HL-60 (cell line): ENCODE measurements around the gene MOB3B.

Experiments
- DNase-seq, 2 experiments: peaks; one replicate each; pipeline ENCODE4 v3.0.0-alpha.2; 2010 to 2020; ENCODE audit warnings: low read depth in 1 of 2, low spot score in 1 of 2
- H3K27ac ChIP-seq: fragments of 250-450 bp; sonication (Bioruptor Pico); replicated peaks from 2 replicates; pipeline ENCODE4 v1.5.1; 2020; ENCODE audit warnings: mild to moderate bottlenecking, moderate library complexity
- H3K27me3 ChIP-seq: fragments of 250-450 bp; sonication (Bioruptor Pico); 2 replicates; pipeline ENCODE4 v1.5.1; 2021; ENCODE audit warnings: mild to moderate bottlenecking, moderate library complexity; ENCODE audit not compliant: insufficient read depth, poor library complexity, severe bottlenecking
- H3K4me3 ChIP-seq: replicated peaks from 2 replicates; pipeline ENCODE4 v1.5.1; 2011; ENCODE audit warnings: mild to moderate bottlenecking, control low read depth, low read length; ENCODE audit not compliant: insufficient read depth
- GABPA ChIP-seq: IDR thresholded peaks from 2 replicates; pipeline ENCODE4 v1.6.1; 2012; ENCODE audit warnings: low read depth
- POLR2AphosphoS5 ChIP-seq: IDR thresholded peaks from 2 replicates; pipeline ENCODE4 v1.6.1; 2012; ENCODE audit warnings: low read depth
- SPI1 ChIP-seq: IDR thresholded peaks from 2 replicates; pipeline ENCODE4 v1.6.1; 2012; ENCODE audit warnings: low read depth, mild to moderate bottlenecking, borderline replicate concordance
- TF ChIP-seq, protein P1 (sequence below): IDR thresholded peaks from 2 replicates; pipeline ENCODE4 v1.6.1; 2012; ENCODE audit warnings: low read depth; ENCODE audit not compliant: insufficient replicate concordance
- TF ChIP-seq, protein P2 (sequence below): IDR thresholded peaks from one replicate; pipeline ENCODE4 v1.5.1; 2011; ENCODE audit warnings: low read length, control low read depth, inconsistent platforms; ENCODE audit not compliant: insufficient read depth

The MOB3B gene

DNA sequence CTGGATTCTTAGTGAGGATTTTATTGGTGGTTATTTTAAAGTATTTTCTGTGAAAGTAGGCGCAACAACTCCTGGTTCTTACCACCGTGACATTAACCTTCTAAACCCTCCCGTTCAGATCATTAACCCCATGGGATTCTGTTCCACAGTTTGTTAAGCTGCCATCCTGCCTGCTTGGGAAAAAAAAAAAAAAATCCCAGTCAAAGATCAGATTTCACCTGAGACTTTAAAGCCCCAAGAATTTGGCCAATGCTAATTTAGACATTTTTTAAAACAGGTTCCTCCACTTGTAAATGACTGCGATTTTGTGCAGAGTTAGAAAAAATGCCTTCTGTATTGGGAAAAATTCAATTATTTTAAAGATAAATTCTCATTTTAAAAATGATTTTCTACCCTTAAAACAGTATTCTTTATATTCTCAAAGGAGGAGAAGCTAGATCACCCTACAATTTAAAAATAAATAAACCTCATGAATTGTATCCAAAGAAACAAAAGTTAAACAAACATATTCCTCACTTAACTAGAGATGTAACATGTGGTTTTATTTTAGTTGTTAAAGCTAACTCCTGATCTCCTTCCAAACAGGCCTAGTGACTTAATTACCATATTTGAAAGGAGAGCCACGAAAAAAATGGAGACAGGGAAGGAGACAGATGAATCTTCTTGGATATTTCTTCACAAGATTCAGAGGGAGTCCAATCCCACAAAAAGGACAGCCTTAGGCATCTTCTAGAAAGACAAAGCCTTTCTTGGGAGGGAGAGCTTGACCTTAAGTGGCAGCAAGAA lies 98.7 kb downstream of the MOB3B start:
- TF ChIP-seq, protein P1, sequence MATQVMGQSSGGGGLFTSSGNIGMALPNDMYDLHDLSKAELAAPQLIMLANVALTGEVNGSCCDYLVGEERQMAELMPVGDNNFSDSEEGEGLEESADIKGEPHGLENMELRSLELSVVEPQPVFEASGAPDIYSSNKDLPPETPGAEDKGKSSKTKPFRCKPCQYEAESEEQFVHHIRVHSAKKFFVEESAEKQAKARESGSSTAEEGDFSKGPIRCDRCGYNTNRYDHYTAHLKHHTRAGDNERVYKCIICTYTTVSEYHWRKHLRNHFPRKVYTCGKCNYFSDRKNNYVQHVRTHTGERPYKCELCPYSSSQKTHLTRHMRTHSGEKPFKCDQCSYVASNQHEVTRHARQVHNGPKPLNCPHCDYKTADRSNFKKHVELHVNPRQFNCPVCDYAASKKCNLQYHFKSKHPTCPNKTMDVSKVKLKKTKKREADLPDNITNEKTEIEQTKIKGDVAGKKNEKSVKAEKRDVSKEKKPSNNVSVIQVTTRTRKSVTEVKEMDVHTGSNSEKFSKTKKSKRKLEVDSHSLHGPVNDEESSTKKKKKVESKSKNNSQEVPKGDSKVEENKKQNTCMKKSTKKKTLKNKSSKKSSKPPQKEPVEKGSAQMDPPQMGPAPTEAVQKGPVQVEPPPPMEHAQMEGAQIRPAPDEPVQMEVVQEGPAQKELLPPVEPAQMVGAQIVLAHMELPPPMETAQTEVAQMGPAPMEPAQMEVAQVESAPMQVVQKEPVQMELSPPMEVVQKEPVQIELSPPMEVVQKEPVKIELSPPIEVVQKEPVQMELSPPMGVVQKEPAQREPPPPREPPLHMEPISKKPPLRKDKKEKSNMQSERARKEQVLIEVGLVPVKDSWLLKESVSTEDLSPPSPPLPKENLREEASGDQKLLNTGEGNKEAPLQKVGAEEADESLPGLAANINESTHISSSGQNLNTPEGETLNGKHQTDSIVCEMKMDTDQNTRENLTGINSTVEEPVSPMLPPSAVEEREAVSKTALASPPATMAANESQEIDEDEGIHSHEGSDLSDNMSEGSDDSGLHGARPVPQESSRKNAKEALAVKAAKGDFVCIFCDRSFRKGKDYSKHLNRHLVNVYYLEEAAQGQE, result no peak
- TF ChIP-seq GABPA (no peak), POLR2AphosphoS5 (no peak), SPI1 (no peak)
- TF ChIP-seq, protein P2, sequence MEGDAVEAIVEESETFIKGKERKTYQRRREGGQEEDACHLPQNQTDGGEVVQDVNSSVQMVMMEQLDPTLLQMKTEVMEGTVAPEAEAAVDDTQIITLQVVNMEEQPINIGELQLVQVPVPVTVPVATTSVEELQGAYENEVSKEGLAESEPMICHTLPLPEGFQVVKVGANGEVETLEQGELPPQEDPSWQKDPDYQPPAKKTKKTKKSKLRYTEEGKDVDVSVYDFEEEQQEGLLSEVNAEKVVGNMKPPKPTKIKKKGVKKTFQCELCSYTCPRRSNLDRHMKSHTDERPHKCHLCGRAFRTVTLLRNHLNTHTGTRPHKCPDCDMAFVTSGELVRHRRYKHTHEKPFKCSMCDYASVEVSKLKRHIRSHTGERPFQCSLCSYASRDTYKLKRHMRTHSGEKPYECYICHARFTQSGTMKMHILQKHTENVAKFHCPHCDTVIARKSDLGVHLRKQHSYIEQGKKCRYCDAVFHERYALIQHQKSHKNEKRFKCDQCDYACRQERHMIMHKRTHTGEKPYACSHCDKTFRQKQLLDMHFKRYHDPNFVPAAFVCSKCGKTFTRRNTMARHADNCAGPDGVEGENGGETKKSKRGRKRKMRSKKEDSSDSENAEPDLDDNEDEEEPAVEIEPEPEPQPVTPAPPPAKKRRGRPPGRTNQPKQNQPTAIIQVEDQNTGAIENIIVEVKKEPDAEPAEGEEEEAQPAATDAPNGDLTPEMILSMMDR, result no peak
- Histone ChIP-seq H3K4me3 (no peak overlapping the region), H3K27me3 (no peaks in the 10 kb centered on the region), H3K27ac (no peak overlapping the region)
- DNase-seq, result no peak

DNA sequence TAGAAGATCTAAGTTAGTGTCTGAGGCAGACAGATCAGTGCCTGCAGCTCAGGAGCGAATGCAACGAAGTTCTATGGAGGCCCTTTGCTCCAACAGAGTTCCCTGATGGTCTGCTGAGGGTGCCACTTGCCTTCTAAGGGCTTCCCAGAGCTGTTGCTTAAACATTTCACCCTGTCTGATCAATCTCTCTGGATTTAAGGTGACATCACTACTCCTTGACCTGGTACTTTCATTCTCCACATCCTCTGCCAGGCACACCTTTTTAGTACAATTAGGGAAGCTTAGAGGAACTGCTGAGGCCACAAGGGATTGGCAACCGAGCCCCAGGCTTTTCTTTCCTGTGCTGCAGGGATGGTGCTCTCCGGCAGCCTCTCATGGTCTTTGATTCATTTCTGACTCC lies 99.7 kb downstream of the MOB3B start:
- Histone ChIP-seq H3K27me3 (no peaks in the 10 kb centered on the region), H3K4me3 (no peak overlapping the region), H3K27ac (no peak overlapping the region)
- DNase-seq, result no peak
- TF ChIP-seq POLR2AphosphoS5, result no peak
- no peak for TF ChIP-seq SPI1
- no peak for TF ChIP-seq GABPA
- TF ChIP-seq, protein P2, result no peak
- TF ChIP-seq, protein P1, result no peak

DNA sequence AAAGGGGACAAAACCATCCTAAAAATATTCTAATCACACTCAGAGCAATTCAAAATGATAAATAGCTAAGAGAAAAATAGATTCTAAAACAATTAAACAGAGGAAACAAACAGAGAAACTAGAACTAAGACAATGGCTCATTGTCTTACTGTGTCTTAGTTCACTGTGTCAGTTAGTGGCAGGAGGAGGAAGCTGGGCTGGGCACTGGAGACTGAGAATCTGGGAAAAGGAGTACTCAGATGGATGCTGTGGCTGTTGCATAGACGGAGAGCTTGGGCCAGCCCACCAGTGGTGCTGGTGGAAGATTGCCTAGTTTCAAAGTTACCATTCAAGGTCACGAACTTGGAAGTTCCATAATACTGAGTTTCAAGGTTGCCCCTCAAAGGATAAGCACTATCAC lies 100.2 kb downstream of the MOB3B start:
- Histone ChIP-seq H3K27me3 (no peaks in the 10 kb centered on the region), H3K27ac (no peak overlapping the region), H3K4me3 (no peak overlapping the region)
- TF ChIP-seq POLR2AphosphoS5, result no peak
- no peak for TF ChIP-seq GABPA
- TF ChIP-seq, protein P1, result no peak
- TF ChIP-seq, protein P2, result no peak
- TF ChIP-seq SPI1, result no peak
- DNase-seq, result no peak
